ENCODE results near the gene DCBLD2.

Gene DCBLD2

GRCh38 chr3:98901392-98902350 is at the start of gene DCBLD2:
Gene DCBLD2, minus strand, starts transcription at chr3:98901695. Its CDS starts 369 bp downstream, at chr3:98901326.
- peak; percentile 99 for DNase-seq (ENCODE audit: low read depth)

- DNase-seq (ENCODE audit: low read depth), result no peak
Measured at GRCh38 chr3:98945666-98946065, 44.2 kb upstream of the DCBLD2 start.

- DNase-seq (ENCODE audit: low read depth), result no peak
Measured at GRCh38 chr3:98945101-98945524, 43.6 kb upstream of the DCBLD2 start.

GRCh38 chr3:98930413-98930812 is 28.9 kb upstream of the DCBLD2 start:
- no peak for DNase-seq (ENCODE audit: low read depth)

GRCh38 chr3:98921957-98922356 is 20.5 kb upstream of the DCBLD2 start:
- DNase-seq (ENCODE audit: low read depth), result no peak

- no peak for DNase-seq (ENCODE audit: low read depth)
Measured at GRCh38 chr3:98920166-98920565, 18.7 kb upstream of the DCBLD2 start.

GRCh38 chr3:98918586-98918985 is 17.1 kb upstream of the DCBLD2 start:
- DNase-seq (ENCODE audit: low read depth), result no peak

- DNase-seq (ENCODE audit: low read depth), result no peak
Measured at GRCh38 chr3:98917608-98918007, 16.1 kb upstream of the DCBLD2 start.

- DNase-seq (ENCODE audit: low read depth), result no peak
Measured at GRCh38 chr3:98914210-98915080, 12.9 kb upstream of the DCBLD2 start.

GRCh38 chr3:98912448-98912847 is 11.0 kb upstream of the DCBLD2 start:
- DNase-seq (ENCODE audit: low read depth), result no peak

GRCh38 chr3:98906230-98906629 is 4.7 kb upstream of the DCBLD2 start:
- peak; percentile 83 for DNase-seq (ENCODE audit: low read depth)

GRCh38 chr3:98903705-98904481 is 2.4 kb upstream of the DCBLD2 start:
- DNase-seq (ENCODE audit: low read depth), result no peak

- no peak for DNase-seq (ENCODE audit: low read depth)
Measured at GRCh38 chr3:98903099-98903498, 1.6 kb upstream of the DCBLD2 start.

- no peak for DNase-seq (ENCODE audit: low read depth)
Measured at GRCh38 chr3:98902351-98902740, 851 bp upstream of the DCBLD2 start.

- DNase-seq (ENCODE audit: low read depth), result no peak
Measured at GRCh38 chr3:98901119-98901391, 440 bp downstream of the DCBLD2 start.

GRCh38 chr3:98900265-98901118 is 1.0 kb downstream of the DCBLD2 start:
- DNase-seq (ENCODE audit: low read depth), result no peak

GRCh38 chr3:98897701-98898100 is 3.8 kb downstream of the DCBLD2 start:
- DNase-seq (ENCODE audit: low read depth), result no peak

- no peak for DNase-seq (ENCODE audit: low read depth)
Measured at GRCh38 chr3:98894791-98895576, 6.5 kb downstream of the DCBLD2 start.

GRCh38 chr3:98893740-98894139 is 7.8 kb downstream of the DCBLD2 start:
- DNase-seq (ENCODE audit: low read depth), result no peak

GRCh38 chr3:98892263-98892662 is 9.2 kb downstream of the DCBLD2 start:
- DNase-seq (ENCODE audit: low read depth), result no peak

Measured in non-pigmented ciliary epithelial cell (primary cell).